Mesothelial cell of epicardium (in vitro differentiated cells): ENCODE data around the gene AJM1. TPM values are rescaled to one million over a fixed set of nuclear protein-coding genes. Genes with fewer than 3 reads are reported as not detected.
"Not testable (repeated sequence)": the region's sequence is repeated elsewhere in the genome, so short reads cannot be mapped to it uniquely, and the experiment has no call there.

Source experiments
- DNase-seq, 2 experiments: peaks; one replicate each; pipeline ENCODE4 v3.0.0; 2021; ENCODE audit warnings: low spot score in 2 of 2; ENCODE audit not compliant: unreplicated experiment in 2 of 2
- H3K27ac Mint-ChIP-seq: 2 replicates; pipeline ENCODE4 v1.8.0; 2021; ENCODE audit warnings: mixed read lengths
- H3K27me3 Mint-ChIP-seq: 2 replicates; pipeline ENCODE4 v1.8.0; 2021; ENCODE audit warnings: low read depth, mixed read lengths
- H3K36me3 Mint-ChIP-seq: 2 replicates; pipeline ENCODE4 v1.8.0; 2021; ENCODE audit warnings: mixed read lengths
- H3K4me1 Mint-ChIP-seq: 2 replicates; pipeline ENCODE4 v1.8.0; 2021; ENCODE audit warnings: mixed read lengths
- H3K4me3 Mint-ChIP-seq: 2 replicates; pipeline ENCODE4 v1.8.0; 2021; ENCODE audit warnings: mild to moderate bottlenecking, moderate library complexity, mixed read lengths
- H3K9me3 Mint-ChIP-seq: 2 replicates; pipeline ENCODE4 v1.8.0; 2021; ENCODE audit warnings: mixed read lengths
- total RNA-seq: library from RNA; stranded (reverse); gene quantifications from 3 replicates; pipeline ENCODE4 v1.2.1, GENCODE V29; 2021
- TF ChIP-seq, protein P1 (sequence below): fragments of 200-600 bp; sonication (generic); IDR thresholded peaks from one replicate; pipeline ENCODE4 v1.5.0; 2021; ENCODE audit warnings: antibody characterized with exemption; ENCODE audit not compliant: unreplicated experiment

The AJM1 gene
- total RNA-seq, 1 donor from 2014 or later, result 3.6 TPM

DNA sequence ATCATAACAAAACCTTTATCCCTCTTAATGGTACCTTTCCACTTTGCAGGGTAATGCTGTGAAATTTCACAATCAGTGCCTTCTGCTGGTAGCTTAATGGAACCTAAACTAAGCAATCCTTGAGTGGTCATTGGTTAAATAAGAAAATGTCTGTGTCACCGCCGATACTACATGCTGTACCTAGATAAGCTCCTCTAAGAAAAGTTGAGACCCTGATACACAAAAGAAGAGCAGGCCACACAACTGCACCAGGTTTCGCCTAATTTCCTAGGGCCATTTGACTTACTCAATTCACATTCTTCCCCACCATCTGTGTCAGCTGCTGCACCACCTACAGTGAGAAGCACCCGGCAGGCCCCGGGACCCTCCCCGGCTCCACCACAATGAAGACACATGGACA is 32.9 kb downstream of the AJM1 start:
- no peak overlapping the region for H3K27ac Mint-ChIP-seq
- H3K36me3 Mint-ChIP-seq, result no peaks in the 10 kb centered on the region
- TF ChIP-seq, protein P1, sequence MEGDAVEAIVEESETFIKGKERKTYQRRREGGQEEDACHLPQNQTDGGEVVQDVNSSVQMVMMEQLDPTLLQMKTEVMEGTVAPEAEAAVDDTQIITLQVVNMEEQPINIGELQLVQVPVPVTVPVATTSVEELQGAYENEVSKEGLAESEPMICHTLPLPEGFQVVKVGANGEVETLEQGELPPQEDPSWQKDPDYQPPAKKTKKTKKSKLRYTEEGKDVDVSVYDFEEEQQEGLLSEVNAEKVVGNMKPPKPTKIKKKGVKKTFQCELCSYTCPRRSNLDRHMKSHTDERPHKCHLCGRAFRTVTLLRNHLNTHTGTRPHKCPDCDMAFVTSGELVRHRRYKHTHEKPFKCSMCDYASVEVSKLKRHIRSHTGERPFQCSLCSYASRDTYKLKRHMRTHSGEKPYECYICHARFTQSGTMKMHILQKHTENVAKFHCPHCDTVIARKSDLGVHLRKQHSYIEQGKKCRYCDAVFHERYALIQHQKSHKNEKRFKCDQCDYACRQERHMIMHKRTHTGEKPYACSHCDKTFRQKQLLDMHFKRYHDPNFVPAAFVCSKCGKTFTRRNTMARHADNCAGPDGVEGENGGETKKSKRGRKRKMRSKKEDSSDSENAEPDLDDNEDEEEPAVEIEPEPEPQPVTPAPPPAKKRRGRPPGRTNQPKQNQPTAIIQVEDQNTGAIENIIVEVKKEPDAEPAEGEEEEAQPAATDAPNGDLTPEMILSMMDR, result no peak
- H3K4me3 Mint-ChIP-seq, result no peak overlapping the region
- DNase-seq, result no peak
- peaks cover 4% of the 10 kb centered on the region for H3K9me3 Mint-ChIP-seq
- H3K4me1 Mint-ChIP-seq, result no peaks in the 10 kb centered on the region
- peaks cover 12% of the 10 kb centered on the region for H3K27me3 Mint-ChIP-seq

DNA sequence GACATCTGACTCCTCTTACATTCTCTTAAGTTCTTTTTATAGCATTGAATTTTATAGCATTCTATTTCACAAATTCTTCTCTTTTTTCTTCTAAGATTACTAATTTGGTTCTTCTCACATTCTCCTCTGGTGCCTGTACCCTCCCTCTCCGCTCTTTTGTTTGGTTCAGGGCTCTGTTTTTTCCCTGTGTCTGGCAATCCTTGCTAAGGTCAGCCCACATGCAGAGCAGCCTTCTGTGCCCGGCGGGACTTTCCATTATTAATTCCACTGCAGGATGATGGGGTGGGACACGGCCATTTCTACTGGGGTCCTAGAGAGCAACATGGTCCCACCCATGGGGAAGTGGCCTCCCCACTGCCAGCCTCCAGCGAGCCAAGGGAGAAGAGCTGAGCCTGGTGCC is 34.2 kb downstream of the AJM1 start:
- Mint-ChIP-seq H3K27ac (no peak overlapping the region), H3K4me1 (no peaks in the 10 kb centered on the region), H3K4me3 (no peak overlapping the region), H3K36me3 (no peaks in the 10 kb centered on the region), H3K9me3 (peaks cover 3% of the 10 kb centered on the region), H3K27me3 (peaks cover 12% of the 10 kb centered on the region)
- no peak for DNase-seq
- TF ChIP-seq, protein P1, result no peak

DNA sequence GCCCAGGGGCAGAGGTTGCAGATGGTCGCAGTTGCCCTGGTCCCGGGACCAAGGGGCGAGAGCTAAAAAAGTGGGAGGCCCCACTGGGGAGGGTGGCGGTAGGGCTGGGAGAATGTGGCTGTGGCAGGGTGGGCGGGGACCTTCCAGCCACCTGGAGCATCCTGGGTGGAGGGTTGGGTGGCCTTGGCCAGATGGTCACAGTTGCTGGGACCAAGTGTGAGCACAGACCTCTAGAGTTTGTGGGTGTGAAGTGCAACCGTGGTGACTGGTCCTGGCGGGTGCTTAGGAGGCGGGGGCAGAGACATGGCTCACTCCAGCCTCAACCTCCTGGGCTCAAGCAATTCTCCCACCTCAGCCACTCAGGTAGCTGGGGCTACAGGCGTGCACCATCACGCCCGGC is 38.4 kb downstream of the AJM1 start:
- Mint-ChIP-seq H3K9me3 (no peaks in the 10 kb centered on the region), H3K27me3 (peaks cover 12% of the 10 kb centered on the region), H3K4me1 (no peaks in the 10 kb centered on the region), H3K4me3 (no peak overlapping the region), H3K27ac (no peak overlapping the region), H3K36me3 (no peaks in the 10 kb centered on the region)
- TF ChIP-seq, protein P1, result no peak
- DNase-seq, result no peak

DNA sequence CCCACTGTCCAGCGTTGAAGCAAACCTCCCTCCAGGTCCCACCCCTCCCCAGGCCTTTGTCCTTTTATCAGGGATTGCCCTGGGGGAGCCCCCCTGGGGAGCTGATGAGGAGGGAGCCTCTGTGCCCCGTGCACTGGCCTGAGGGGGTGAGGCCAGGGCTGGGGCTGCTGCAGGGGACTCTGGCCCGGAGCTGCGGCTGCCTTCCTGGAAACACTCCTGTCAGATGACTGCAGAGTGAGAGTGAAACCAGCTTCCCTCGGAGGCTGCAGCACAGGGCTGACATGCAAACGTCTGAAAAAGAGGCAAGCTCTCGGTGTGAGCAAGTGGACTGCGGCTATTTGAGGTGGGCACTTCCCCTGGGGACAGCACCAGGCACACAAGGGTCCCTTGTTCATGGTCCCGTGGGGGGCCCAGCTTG is 39.4 kb downstream of the AJM1 start:
- Mint-ChIP-seq H3K4me3 (no peak overlapping the region), H3K27ac (no peak overlapping the region), H3K36me3 (no peaks in the 10 kb centered on the region)

DNA sequence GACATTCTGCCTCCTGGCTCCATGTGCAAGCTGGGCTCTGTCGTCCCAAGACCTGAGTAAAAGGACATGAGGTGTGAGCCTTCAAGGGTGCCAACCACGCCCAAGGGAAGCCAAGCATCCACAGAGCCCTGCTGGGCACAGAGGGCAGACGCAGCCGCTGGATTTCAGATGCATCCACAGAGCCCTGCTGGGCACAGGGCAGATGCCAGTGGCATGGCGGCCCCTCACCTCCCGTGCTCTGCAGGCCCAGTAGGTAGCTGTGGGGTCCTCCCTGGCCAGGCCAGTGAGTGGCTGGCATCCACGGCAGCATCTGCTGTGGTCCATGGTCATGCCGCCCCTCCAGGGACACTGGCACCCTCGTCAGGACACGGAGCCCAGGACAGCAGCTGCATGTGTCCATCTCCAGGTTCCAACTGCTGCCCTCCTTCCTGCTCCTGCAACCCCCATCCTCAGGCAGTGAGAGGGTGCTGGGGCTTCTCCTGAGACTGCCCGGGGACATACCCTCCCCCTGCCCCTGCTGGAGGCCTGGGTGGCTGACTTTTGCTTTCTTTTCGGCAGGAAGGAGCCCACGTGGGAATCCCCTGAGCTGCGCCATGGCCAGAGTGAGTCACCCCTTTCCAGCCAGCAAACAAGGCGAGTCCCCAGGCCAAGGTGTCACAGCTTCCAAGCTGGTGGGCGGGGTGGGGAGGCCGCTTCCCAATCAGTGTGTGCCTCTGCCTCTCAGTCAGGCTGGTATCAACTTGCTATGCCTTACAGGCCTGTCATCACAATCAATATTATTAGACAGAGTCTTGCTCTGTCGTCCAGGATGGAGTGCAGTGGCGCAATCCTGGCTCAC is 40.0 kb downstream of the AJM1 start:
- Mint-ChIP-seq H3K36me3 (no peaks in the 10 kb centered on the region), H3K27ac (no peak overlapping the region), H3K4me1 (peaks cover 5% of the 10 kb centered on the region), H3K9me3 (no peaks in the 10 kb centered on the region), H3K4me3 (no peak overlapping the region), H3K27me3 (peaks cover 4% of the 10 kb centered on the region)
- TF ChIP-seq, protein P1, result no peak
- DNase-seq, result no peak

More for the DNA sequence above, 39.4 kb downstream of the AJM1 start:
- no peaks in the 10 kb centered on the region for H3K4me1 Mint-ChIP-seq
- TF ChIP-seq, protein P1, result no peak
- peaks cover 6% of the 10 kb centered on the region for H3K27me3 Mint-ChIP-seq
- H3K9me3 Mint-ChIP-seq, result no peaks in the 10 kb centered on the region
- DNase-seq, result no peak

DNA sequence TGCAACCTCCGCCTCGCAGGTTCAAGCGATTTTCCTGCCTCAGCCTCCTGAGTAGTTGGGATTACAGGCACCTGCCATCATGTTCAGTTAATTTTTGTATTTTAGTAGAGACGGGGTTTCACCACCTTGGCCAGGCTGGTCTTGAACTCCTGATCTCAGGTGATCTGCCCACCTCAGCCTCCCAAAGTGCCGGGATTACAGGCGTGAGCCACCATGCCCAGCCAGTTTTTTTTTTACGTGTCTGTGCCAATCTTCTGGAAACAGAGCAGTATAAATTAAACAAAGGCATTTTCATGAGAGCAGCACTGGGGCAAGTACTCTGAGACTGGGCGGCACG is 40.6 kb downstream of the AJM1 start:
- not testable (repeated sequence) for H3K4me1 Mint-ChIP-seq, H3K9me3 Mint-ChIP-seq, H3K27ac Mint-ChIP-seq, H3K27me3 Mint-ChIP-seq, DNase-seq, H3K36me3 Mint-ChIP-seq, H3K4me3 Mint-ChIP-seq

DNA sequence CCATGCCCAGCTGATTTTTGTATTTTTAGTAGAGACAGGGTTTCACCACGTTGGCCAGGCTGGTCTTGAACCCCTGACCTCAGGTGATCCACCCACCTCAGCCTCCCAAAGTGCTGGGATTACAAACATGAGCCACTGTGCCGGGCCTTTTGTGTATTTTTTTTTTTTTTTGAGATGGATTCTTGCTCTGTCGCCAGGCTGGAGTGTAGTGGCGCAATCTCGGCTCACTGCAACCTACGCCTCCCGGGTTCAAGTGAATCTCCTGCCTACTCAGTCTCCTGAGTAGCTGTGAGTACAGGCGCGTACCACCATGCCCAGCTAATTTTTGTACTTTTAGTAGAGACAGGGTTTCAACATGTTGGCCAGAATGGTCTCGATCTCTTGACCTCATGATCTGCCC is 41.4 kb downstream of the AJM1 start:
- not testable (repeated sequence) for H3K36me3 Mint-ChIP-seq, DNase-seq, H3K27ac Mint-ChIP-seq, H3K4me3 Mint-ChIP-seq, H3K4me1 Mint-ChIP-seq, H3K27me3 Mint-ChIP-seq, H3K9me3 Mint-ChIP-seq
